Measurements from ENCODE around the gene DEFB121.
"Not testable (repeated sequence)": the region's sequence is repeated elsewhere in the genome, so short reads cannot be mapped to it uniquely, and the experiment has no call there.

The DEFB121 gene

GRCh38 chr20:31406115-31406514 is at the start of gene DEFB121:
DEFB121 (minus strand) TSS chr20:31406215; CDS start chr20:31406152, 63 bp downstream.
- DNase-seq, result no peak

- no peak for DNase-seq
These were observed 48.3 kb upstream of the DEFB121 start for GRCh38 chr20:31454361-31454760.

- DNase-seq, result no peak
These were observed 46.6 kb upstream of the DEFB121 start for GRCh38 chr20:31452575-31452974.

GRCh38 chr20:31449511-31450414 is 43.7 kb upstream of the DEFB121 start:
- no peak for DNase-seq

GRCh38 chr20:31446084-31446819 is 40.2 kb upstream of the DEFB121 start:
- DNase-seq, result no peak

- DNase-seq, result peak; percentile 7 to 27
These were observed 34.1 kb upstream of the DEFB121 start, which contains the start of gene DEFB123 for GRCh38 chr20:31440012-31440659. DEFB123 (plus strand) TSS chr20:31440632; CDS start chr20:31440699, 67 bp downstream.

GRCh38 chr20:31430568-31431115 is 24.6 kb upstream of the DEFB121 start:
- no peak for DNase-seq

- DNase-seq, result not testable (repeated sequence)
These were observed 21.6 kb upstream of the DEFB121 start for GRCh38 chr20:31427576-31427975.

- DNase-seq, result not testable (repeated sequence)
These were observed 21.0 kb upstream of the DEFB121 start for GRCh38 chr20:31426891-31427551.

- no peak for DNase-seq
These were observed 19.8 kb upstream of the DEFB121 start for GRCh38 chr20:31425797-31426196.

- DNase-seq, result no peak
These were observed 12.3 kb upstream of the DEFB121 start for GRCh38 chr20:31418307-31418706.

GRCh38 chr20:31415653-31416052 is 9.6 kb upstream of the DEFB121 start:
- DNase-seq, result no peak

- no peak for DNase-seq
These were observed 8.4 kb upstream of the DEFB121 start for GRCh38 chr20:31414381-31414780.

- DNase-seq, result no peak
These were observed 4.0 kb upstream of the DEFB121 start for GRCh38 chr20:31410011-31410410.

GRCh38 chr20:31403886-31404285 is 2.1 kb downstream of the DEFB121 start:
- no peak for DNase-seq

- no peak for DNase-seq
These were observed 11.1 kb downstream of the DEFB121 start for GRCh38 chr20:31394900-31395299.

GRCh38 chr20:31392836-31393235 is 13.2 kb downstream of the DEFB121 start:
- DNase-seq, result no peak

GRCh38 chr20:31390490-31390889 is 15.5 kb downstream of the DEFB121 start, which contains the start of gene DEFB119:
DEFB119 (minus strand) TSS chr20:31390590; CDS start chr20:31390483, 107 bp downstream.
- no peak for DNase-seq

- no peak for DNase-seq
These were observed 31.7 kb downstream of the DEFB121 start for GRCh38 chr20:31374346-31374745.

- no peak for DNase-seq
These were observed 37.7 kb downstream of the DEFB121 start, which contains the start of gene DEFB118 for GRCh38 chr20:31368301-31368700. DEFB118 (plus strand) TSS chr20:31368601; CDS start chr20:31368651, 50 bp downstream.

- DNase-seq, result not testable (repeated sequence)
These were observed 41.7 kb downstream of the DEFB121 start for GRCh38 chr20:31364272-31364671.

GRCh38 chr20:31363295-31363694 is 42.7 kb downstream of the DEFB121 start:
- DNase-seq, result no peak

Data from stimulated activated CD4-positive, alpha-beta T cell treated with anti-CD3 and anti-CD28 coated beads, Interleukin-2, amount 100 ng/mL, for 48 hours (primary cell).